GM21529 (cell line): ENCODE data around the gene JDP2.
"Not testable (repeated sequence)": the region's sequence is repeated elsewhere in the genome, so short reads cannot be mapped to it uniquely, and the experiment has no call there.

ENCODE experiments used
- ATAC-seq: cut with Tn5 transposase; IDR thresholded peaks from one replicate; pipeline ENCODE4 v1.9.1; 2021; ENCODE audit not compliant: unreplicated experiment

The JDP2 gene

GRCh38 chr14:75427482-75428229 lies at the start of gene JDP2:
Gene JDP2 (plus strand): TSS chr14:75428022. CDS start chr14:75437921, 9,899 bp downstream.
- ATAC-seq, result peak; percentile 40

- ATAC-seq, result no peak
These were observed 48.4 kb upstream of the JDP2 start for GRCh38 chr14:75379246-75379929.

- ATAC-seq, result no peak
These were observed 47.9 kb upstream of the JDP2 start for GRCh38 chr14:75379930-75380270.

GRCh38 chr14:75380656-75381055 lies 47.2 kb upstream of the JDP2 start:
- no peak for ATAC-seq

GRCh38 chr14:75381642-75382041 lies 46.2 kb upstream of the JDP2 start:
- no peak for ATAC-seq

GRCh38 chr14:75383219-75383618 lies 44.6 kb upstream of the JDP2 start:
- ATAC-seq, result not testable (repeated sequence)

- no peak for ATAC-seq
These were observed 44.1 kb upstream of the JDP2 start for GRCh38 chr14:75383721-75384120.

- ATAC-seq, result no peak
These were observed 38.1 kb upstream of the JDP2 start for GRCh38 chr14:75389679-75390078.

GRCh38 chr14:75390183-75390582 lies 37.6 kb upstream of the JDP2 start:
- no peak for ATAC-seq

GRCh38 chr14:75391953-75392352 lies 35.9 kb upstream of the JDP2 start:
- no peak for ATAC-seq

- ATAC-seq, result no peak
These were observed 34.9 kb upstream of the JDP2 start for GRCh38 chr14:75392686-75393641.

- no peak for ATAC-seq
These were observed 34.0 kb upstream of the JDP2 start for GRCh38 chr14:75393794-75394193.

GRCh38 chr14:75395862-75396261 lies 32.0 kb upstream of the JDP2 start:
- no peak for ATAC-seq

- no peak for ATAC-seq
These were observed 28.5 kb upstream of the JDP2 start for GRCh38 chr14:75399321-75399720.

GRCh38 chr14:75399843-75400775 lies 27.7 kb upstream of the JDP2 start:
- ATAC-seq, result no peak

- no peak for ATAC-seq
These were observed 26.5 kb upstream of the JDP2 start for GRCh38 chr14:75401361-75401760.

GRCh38 chr14:75402867-75403413 lies 24.9 kb upstream of the JDP2 start:
- no peak for ATAC-seq

GRCh38 chr14:75404847-75405246 lies 23.0 kb upstream of the JDP2 start:
- ATAC-seq, result no peak

- ATAC-seq, result no peak
These were observed 21.7 kb upstream of the JDP2 start for GRCh38 chr14:75406102-75406501.

GRCh38 chr14:75406856-75407255 lies 21.0 kb upstream of the JDP2 start:
- no peak for ATAC-seq
